HepG2 (cell line): Measurements from ENCODE around the gene MPV17L2. TPM values are rescaled to one million over a fixed set of nuclear protein-coding genes. Genes with fewer than 3 reads are reported as not detected.

Experiments used
- ARID2 ChIP-seq: sonication (generic); formaldehyde crosslinking; IDR thresholded peaks from 2 replicates; pipeline ENCODE4 v1.8.1; 2022; ENCODE audit warnings: mild to moderate bottlenecking, missing genetic modification reagents, borderline replicate concordance
- BORCS8-MEF2B ChIP-seq: sonication (generic); formaldehyde crosslinking; IDR thresholded peaks from 2 replicates; pipeline ENCODE4 v1.8.0; 2022; ENCODE audit warnings: mild to moderate bottlenecking, missing genetic modification reagents
- HDAC2 ChIP-seq: sonication (generic); formaldehyde crosslinking; IDR thresholded peaks from 2 replicates; pipeline ENCODE4 v1.4.0; 2020; ENCODE audit warnings: missing genetic modification reagents
- HNRNPH1 ChIP-seq: fragments of 200-400 bp; formaldehyde crosslinking; optimal IDR thresholded peaks from 2 replicates; pipeline ENCODE3; 2017; ENCODE audit warnings: mild to moderate bottlenecking, low read depth, low read length
- IRF1 ChIP-seq: sonication (generic); formaldehyde crosslinking; IDR thresholded peaks from 2 replicates; pipeline ENCODE4 v1.4.0; 2020; ENCODE audit warnings: low read depth, mild to moderate bottlenecking, missing genetic modification reagents
- KDM2A ChIP-seq: sonication (generic); formaldehyde crosslinking; IDR thresholded peaks from 2 replicates; pipeline ENCODE4 v1.4.0; 2020; ENCODE audit warnings: low read depth, missing genetic modification reagents, borderline replicate concordance
- MAFG ChIP-seq: sonication (generic); formaldehyde crosslinking; IDR thresholded peaks from 2 replicates; pipeline ENCODE4 v1.5.1; 2020; ENCODE audit warnings: mild to moderate bottlenecking, missing genetic modification reagents
- MAFK ChIP-seq, 2 experiments: IDR thresholded peaks in 1 of 2; conservative IDR thresholded peaks in 1 of 2; 2 replicates each; pipeline ENCODE4 v1.6.1; 2011; ENCODE audit warnings: improper control_type of control experiment in 2 of 2, low read length in 2 of 2
- MED1 ChIP-seq: sonication (generic); formaldehyde crosslinking; IDR thresholded peaks from 2 replicates; pipeline ENCODE4 v1.4.0; 2020; ENCODE audit warnings: missing genetic modification reagents
- MTF2 ChIP-seq: sonication (generic); formaldehyde crosslinking; IDR thresholded peaks from 2 replicates; pipeline ENCODE4 v1.5.0; 2020; ENCODE audit warnings: missing genetic modification reagents, borderline replicate concordance
- RFXAP ChIP-seq: sonication (generic); formaldehyde crosslinking; IDR thresholded peaks from 2 replicates; pipeline ENCODE4 v1.4.0; 2020; ENCODE audit warnings: missing genetic modification reagents, borderline replicate concordance
- SP2 ChIP-seq: sonication (generic); formaldehyde crosslinking; IDR thresholded peaks from 2 replicates; pipeline ENCODE4 v1.5.1; 2020; ENCODE audit warnings: mild to moderate bottlenecking, missing genetic modification reagents
- WIZ ChIP-seq: sonication (generic); formaldehyde crosslinking; IDR thresholded peaks from 2 replicates; pipeline ENCODE4 v1.5.1; 2020; ENCODE audit warnings: mild to moderate bottlenecking, missing genetic modification reagents
- ZFP36L1 ChIP-seq: sonication (generic); formaldehyde crosslinking; IDR thresholded peaks from 2 replicates; pipeline ENCODE4 v1.8.0; 2022; ENCODE audit warnings: mild to moderate bottlenecking, missing genetic modification reagents, moderate library complexity
- ZFP90 ChIP-seq: sonication (generic); formaldehyde crosslinking; IDR thresholded peaks from 2 replicates; pipeline ENCODE4 v1.8.0; 2022; ENCODE audit warnings: missing genetic modification reagents, mild to moderate bottlenecking, inconsistent platforms, borderline replicate concordance
- ZKSCAN1 ChIP-seq: fragments of 150-350 bp; IDR thresholded peaks from 2 replicates; pipeline ENCODE4 v1.6.1; 2014; ENCODE audit warnings: low read length
- ZNF12 ChIP-seq: sonication (generic); formaldehyde crosslinking; IDR thresholded peaks from 2 replicates; pipeline ENCODE4 v1.5.0; 2020; ENCODE audit warnings: missing genetic modification reagents
- ZNF251 ChIP-seq: sonication (generic); formaldehyde crosslinking; IDR thresholded peaks from 2 replicates; pipeline ENCODE4 v1.9.0; 2021; ENCODE audit warnings: mild to moderate bottlenecking, missing genetic modification reagents
- ZNF260 ChIP-seq: sonication (generic); formaldehyde crosslinking; IDR thresholded peaks from 2 replicates; pipeline ENCODE4 v1.4.0; 2020; ENCODE audit warnings: missing genetic modification reagents, low read depth, mild to moderate bottlenecking, borderline replicate concordance
- ZNF460 ChIP-seq: sonication (generic); formaldehyde crosslinking; IDR thresholded peaks from 2 replicates; pipeline ENCODE4 v1.5.1; 2020; ENCODE audit warnings: missing genetic modification reagents, mild to moderate bottlenecking, borderline replicate concordance
- ZNF510 ChIP-seq: sonication (generic); formaldehyde crosslinking; IDR thresholded peaks from 2 replicates; pipeline ENCODE4 v1.4.0; 2020; ENCODE audit warnings: low read depth, mild to moderate bottlenecking, missing genetic modification reagents
- ZNF574 ChIP-seq: sonication (generic); formaldehyde crosslinking; IDR thresholded peaks from 2 replicates; pipeline ENCODE4 v1.4.0; 2020; ENCODE audit warnings: missing genetic modification reagents
- ZNF670 ChIP-seq: sonication (generic); formaldehyde crosslinking; IDR thresholded peaks from 2 replicates; pipeline ENCODE4 v1.8.0; 2022; ENCODE audit warnings: mild to moderate bottlenecking, missing genetic modification reagents, borderline replicate concordance
- ZNF770 ChIP-seq: sonication (generic); formaldehyde crosslinking; IDR thresholded peaks from 2 replicates; pipeline ENCODE4 v1.5.0; 2020; ENCODE audit warnings: mild to moderate bottlenecking, missing genetic modification reagents
- polyA plus RNA-seq, 8 experiments: library from polyadenylated mRNA; depleted of rRNA in 3 of 8; stranded (reverse) in 7 of 8; unstranded in 1 of 8; fragments of >200 nt; fragmentation: Illumina TruSeq in 4 of 8; extraction: Trizol in 4 of 8; gene quantifications; 2 replicates each; pipeline versions ENCODE4 v1.2.1 to v1.2.3, GENCODE V29; 2011 to 2016; ENCODE audit warnings: low read depth in 4 of 8, missing spikeins in 1 of 8, mixed read lengths in 1 of 8; ENCODE audit not compliant: insufficient read depth in 1 of 8
- total RNA-seq, 5 experiments: library from RNA; depleted of rRNA; stranded (reverse); fragments of >200 nt; fragmentation: Illumina TruSeq; extraction: Trizol; gene quantifications; 2 replicates each; pipeline ENCODE4 v1.2.3, GENCODE V29; 2016; ENCODE audit warnings: low read depth in 1 of 5
- TF ChIP-seq, protein P1 (sequence below): sonication (generic); formaldehyde crosslinking; IDR thresholded peaks from 2 replicates; pipeline ENCODE4 v1.4.0; 2020; ENCODE audit warnings: missing genetic modification reagents

Gene MPV17L2
- total and polyA plus RNA-seq, 2 of the 13 experiments (the other 11 are each of a cell fraction or from before 2014, with no cell fraction given): 13.6 to 16.7 TPM

- TF ChIP-seq ZNF574 (CRISPR knock-in tag) (no peak), ZNF770 (no peak; the same call in 1 of the 2 replicates), RFXAP (CRISPR knock-in tag) (peak; percentile 99), ZNF12 (no peak), HNRNPH1 (no peak), MTF2 (CRISPR knock-in tag) (no peak), ZNF670 (CRISPR knock-in tag) (no peak), MAFK (conservative IDR thresholded peaks at IDR 0.05 in 1 of 2, IDR thresholded peaks at IDR 0.05 in 1 of 2; ENCODE audit: low read length in 2 of 2) (no peak), ZFP90 (CRISPR knock-in tag) (no peak), ZKSCAN1 (no peak), WIZ (CRISPR knock-in tag) (no peak), ZNF251 (CRISPR knock-in tag) (no peak), ZNF460 (no peak), MAFG (no peak), IRF1 (CRISPR knock-in tag) (no peak), BORCS8-MEF2B (CRISPR knock-in tag) (no peak), ZFP36L1 (CRISPR knock-in tag) (no peak), ZNF260 (CRISPR knock-in tag) (no peak), ARID2 (CRISPR knock-in tag) (no peak), HDAC2 (CRISPR knock-in tag) (no peak), SP2 (CRISPR knock-in tag) (no peak), MED1 (CRISPR knock-in tag) (no peak), KDM2A (CRISPR knock-in tag) (peak; percentile 36; the same call in 1 of the 2 replicates), ZNF510 (CRISPR knock-in tag) (no peak)
- TF ChIP-seq, protein P1, sequence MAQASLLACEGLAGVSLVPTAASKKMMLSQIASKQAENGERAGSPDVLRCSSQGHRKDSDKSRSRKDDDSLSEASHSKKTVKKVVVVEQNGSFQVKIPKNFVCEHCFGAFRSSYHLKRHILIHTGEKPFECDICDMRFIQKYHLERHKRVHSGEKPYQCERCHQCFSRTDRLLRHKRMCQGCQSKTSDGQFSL: no peak
These were observed 36.1 kb upstream of the MPV17L2 start (continued) for GRCh38 chr19:18156841-18157464.
